GM12878 (cell line): ENCODE results near the gene GNG5. TPM values are rescaled to one million over a fixed set of nuclear protein-coding genes. Genes with fewer than 3 reads are reported as not detected.

ENCODE experiments used
- ATAC-seq: fragments of 200-7000 bp; cut with Tn5 transposase; 3 replicates; pipeline ENCODE4 v1.9.1; 2020; ENCODE audit warnings: mild to moderate bottlenecking, moderate library complexity
- BruUV-seq: library from RNA; stranded (reverse); fragments of 400-500 nt; replicated peaks from 2 replicates; lab custom pipeline; 2021; lab: Mats Ljungman, UMichigan
- CTCF ChIA-PET: fragments of 300-600 bp; sonication (Branson Sonifier 250); formaldehyde crosslinking; extraction: SDS; loops from one replicate; lab custom pipeline; 2021; ENCODE audit warnings: inconsistent platforms; lab: Yijun Ruan, JAX
- POLR2A ChIA-PET: fragments of 350-600 bp; formaldehyde crosslinking; extraction: SDS; loops from one replicate; lab custom pipeline; 2021; ENCODE audit warnings: inconsistent platforms; lab: Charles Lee
- RAD21 ChIA-PET: fragments of 300-600 bp; sonication (Branson Sonifier 250); formaldehyde crosslinking; loops from one replicate; lab custom pipeline; 2023; ENCODE audit warnings: antibody characterized with exemption; ENCODE audit not compliant: unreplicated experiment; lab: Charles Lee
- SMC1A ChIA-PET: fragments of 300-600 bp; sonication (Branson Sonifier 250); formaldehyde crosslinking; loops from one replicate; lab custom pipeline; 2023; ENCODE audit not compliant: unreplicated experiment, uncharacterized antibody; lab: Charles Lee
- DNase-seq: peaks from one replicate; pipeline ENCODE4 v3.0.0-alpha.2; 2011; ENCODE audit warnings: low read depth, low spot score
- FAIRE-seq: peaks from 3 replicates; lab custom pipeline; 2011; peaks lifted over from hg19 to GRCh38; lab: Jason Lieb, UNC
- H2AFZ ChIP-seq: 2 replicates; pipeline ENCODE4 v1.6.0; 2011; ENCODE audit warnings: low read depth, low read length, control low read depth; ENCODE audit not compliant: control insufficient read depth
- H3K27ac ChIP-seq: 2 replicates; pipeline ENCODE4 v1.5.1; 2011; ENCODE audit warnings: control low read depth; ENCODE audit not compliant: control insufficient read depth, insufficient read depth
- H3K27me3 ChIP-seq, 2 experiments: replicated peaks in 1 of 2; 2 replicates each; pipeline versions ENCODE4 v1.6.0 to v1.6.1; 2011; ENCODE audit warnings: low read length in 1 of 2; ENCODE audit not compliant: control insufficient read depth in 2 of 2, insufficient read depth in 2 of 2
- H3K36me3 ChIP-seq, 2 experiments: 2 replicates each; pipeline ENCODE4 v1.5.1; 2011; ENCODE audit warnings: low read length in 1 of 2; ENCODE audit not compliant: control insufficient read depth in 2 of 2, insufficient read depth in 2 of 2
- H3K4me1 ChIP-seq: 2 replicates; pipeline ENCODE4 v1.6.1; 2011; ENCODE audit warnings: mild to moderate bottlenecking, low read length, moderate library complexity, mixed read lengths; ENCODE audit not compliant: control insufficient read depth, insufficient read depth
- H3K4me2 ChIP-seq: 2 replicates; pipeline ENCODE4 v1.6.0; 2011; ENCODE audit warnings: control low read depth; ENCODE audit not compliant: control insufficient read depth, insufficient read depth
- H3K4me3 ChIP-seq: fragments of 200-600 bp; sonication (generic); 2 replicates; pipeline ENCODE4 v1.5.1; 2016
- H3K79me2 ChIP-seq: 2 replicates; pipeline ENCODE4 v1.6.0; 2011; ENCODE audit warnings: low read length; ENCODE audit not compliant: control insufficient read depth, insufficient read depth
- H3K9ac ChIP-seq: 2 replicates; pipeline ENCODE4 v1.8.0; 2011; ENCODE audit warnings: low read length, control low read depth, mixed read lengths; ENCODE audit not compliant: control insufficient read depth, insufficient read depth
- H3K9me3 ChIP-seq: replicated peaks from 3 replicates; pipeline ENCODE4 v1.5.1; 2011; ENCODE audit warnings: mild to moderate bottlenecking, low read length; ENCODE audit not compliant: control insufficient read depth, insufficient read depth
- H4K20me1 ChIP-seq: 2 replicates; pipeline ENCODE4 v1.6.0; 2011; ENCODE audit not compliant: control insufficient read depth, insufficient read depth
- ASH2L ChIP-seq: fragments of 300-600, 200-600 bp; sonication (generic); IDR thresholded peaks from 2 replicates; pipeline ENCODE4 v1.6.1; 2017; ENCODE audit warnings: low read depth, mild to moderate bottlenecking, borderline replicate concordance
- CHD4 ChIP-seq: fragments of 200-600 bp; sonication (generic); IDR thresholded peaks from 2 replicates; pipeline ENCODE4 v1.6.1; 2016; ENCODE audit warnings: mild to moderate bottlenecking
- NFYA ChIP-seq: IDR thresholded peaks from 2 replicates; pipeline ENCODE4 v1.6.1; 2011; ENCODE audit warnings: low read depth, mild to moderate bottlenecking, low read length, improper control_type of control experiment, borderline replicate concordance
- WGBS: methylation state at CpG from one replicate; pipeline ENCODE4 v1.1.6; 2016; ENCODE audit warnings: low lambda C conversion rate; ENCODE audit not compliant: insufficient replicate concordance, insufficient coverage; ENCODE audit errors: missing lambda C conversion rate; 5-methylcytosine and 5-hydroxymethylcytosine counted together
- in situ Hi-C: fragments of 300-500 bp; cut with MboI; formaldehyde crosslinking; loops from 9 replicates; pipeline ENCODE4 v1.14.3; 2018; ENCODE audit warnings: mixed read lengths
- intact Hi-C: fragments of 100-400 bp; cut with micrococcal nuclease; formaldehyde crosslinking; loops from one replicate; pipeline ENCODE4 v1.14.2; 2022; ENCODE audit not compliant: unreplicated experiment
- polyA plus RNA-seq, 11 experiments: library from polyadenylated mRNA; depleted of rRNA in 4 of 11; unstranded in 6 of 11; stranded (reverse) in 5 of 11; fragments of >200 nt; fragmentation: Nextera tagmentation in 4 of 11; fragmentation: Illumina TruSeq in 1 of 11; extraction: Ambion mirVana in 4 of 11; extraction: Trizol in 1 of 11; gene quantifications; 1 replicate in 1 of 11; 2 replicates in 10 of 11; pipeline versions ENCODE4 v1.2.1 to v1.2.3, GENCODE V29; 2011 to 2016; ENCODE audit warnings: inconsistent platforms in 2 of 11, missing spikeins in 2 of 11, low read depth in 1 of 11
- total RNA-seq, 4 experiments: library from RNA; depleted of rRNA in 3 of 4; stranded (reverse); fragments of >200 nt in 3 of 4; fragmentation: Illumina TruSeq in 1 of 4; extraction: Trizol in 1 of 4; gene quantifications; 2 replicates each; pipeline versions ENCODE4 v1.2.1 to v1.2.3, GENCODE V29; 2013 to 2021
- TF ChIP-seq, protein P1 (sequence below): fragments of 450-650 bp; IDR thresholded peaks from 2 replicates; pipeline ENCODE4 v1.6.1; 2018; ENCODE audit warnings: mild to moderate bottlenecking, low read depth, moderate library complexity; ENCODE audit not compliant: partially characterized antibody

GNG5 gene
- total and polyA plus RNA-seq, 10 of the 15 experiments (the other 5 are each of a cell fraction or from before 2014, with no cell fraction given) = 69.8 to 613 (median 203) TPM

DNA sequence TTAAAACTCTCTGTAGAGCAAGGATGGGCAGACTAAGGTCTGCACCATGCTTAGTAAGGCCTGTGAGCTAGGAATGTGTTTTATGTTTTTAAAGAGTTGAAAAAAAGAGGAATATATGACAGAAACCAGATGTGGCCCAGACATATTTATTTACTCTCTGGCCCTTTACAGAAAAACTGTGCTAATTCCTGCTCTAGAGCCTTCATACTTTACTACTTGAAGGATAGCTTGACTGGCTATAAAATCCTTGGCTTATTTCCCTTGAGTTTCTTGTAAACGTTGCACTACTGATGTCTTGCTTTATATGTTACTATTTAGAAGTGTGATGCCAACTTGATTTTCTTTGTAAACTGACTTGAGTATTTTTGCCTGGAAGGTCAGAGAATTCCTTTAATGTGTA is 34.4 kb upstream of the GNG5 start:
- intact Hi-C loops (loop anchor here (2.0 kb wide), 1 partner anchor 98 kb away; no protein-coding TSS in a partner anchor), in situ Hi-C loops (loop anchor here (5.0 kb wide), 1 partner anchor 98 kb away; no protein-coding TSS in a partner anchor)
- CTCF ChIA-PET = interaction anchor here (0.8 to 1.5 kb wide), 8 partner anchors 10 to 242 kb away, joined by 3 to 8 read pairs (median 3); no protein-coding TSS in a partner anchor

More for the DNA sequence above, 34.4 kb upstream of the GNG5 start:
- no peak for FAIRE-seq
- WGBS = 0% methylated on average over 1 of the region's 1 CpG
- ATAC-seq = no peak
- POLR2A ChIA-PET = interaction anchor here (1.0 kb wide), 1 partner anchor 35 kb away, joined by 3 read pairs; the partner anchor contains the start of gene SPATA1
- RAD21 ChIA-PET = no interaction called here
- Histone ChIP-seq H3K4me1 (no peaks in the 10 kb centered on the region), H3K27me3 (no peaks in the 10 kb centered on the region), H4K20me1 (no peaks in the 10 kb centered on the region), H3K79me2 (no peaks in the 10 kb centered on the region), H3K4me2 (no peak overlapping the region), H3K9ac (no peak overlapping the region), H3K27ac (no peak overlapping the region), H3K9me3 (no peaks in the 10 kb centered on the region), H3K36me3 (peaks cover 0 to 5% of the 10 kb centered on the region in 2 experiments; a peak in 2 of 4 replicates), H2AFZ (no peak overlapping the region), H3K4me3 (no peak overlapping the region)
- DNase-seq = no peak
- SMC1A ChIA-PET = interaction anchor here (0.9 to 1.6 kb wide), 5 partner anchors 10 to 106 kb away, joined by 3 to 6 read pairs (median 4); no protein-coding TSS in a partner anchor
- TSS peak; percentile 32 for BruUV-seq
- TF ChIP-seq ASH2L (no peak), NFYA (no peak), CHD4 (no peak)
- TF ChIP-seq, protein P1, sequence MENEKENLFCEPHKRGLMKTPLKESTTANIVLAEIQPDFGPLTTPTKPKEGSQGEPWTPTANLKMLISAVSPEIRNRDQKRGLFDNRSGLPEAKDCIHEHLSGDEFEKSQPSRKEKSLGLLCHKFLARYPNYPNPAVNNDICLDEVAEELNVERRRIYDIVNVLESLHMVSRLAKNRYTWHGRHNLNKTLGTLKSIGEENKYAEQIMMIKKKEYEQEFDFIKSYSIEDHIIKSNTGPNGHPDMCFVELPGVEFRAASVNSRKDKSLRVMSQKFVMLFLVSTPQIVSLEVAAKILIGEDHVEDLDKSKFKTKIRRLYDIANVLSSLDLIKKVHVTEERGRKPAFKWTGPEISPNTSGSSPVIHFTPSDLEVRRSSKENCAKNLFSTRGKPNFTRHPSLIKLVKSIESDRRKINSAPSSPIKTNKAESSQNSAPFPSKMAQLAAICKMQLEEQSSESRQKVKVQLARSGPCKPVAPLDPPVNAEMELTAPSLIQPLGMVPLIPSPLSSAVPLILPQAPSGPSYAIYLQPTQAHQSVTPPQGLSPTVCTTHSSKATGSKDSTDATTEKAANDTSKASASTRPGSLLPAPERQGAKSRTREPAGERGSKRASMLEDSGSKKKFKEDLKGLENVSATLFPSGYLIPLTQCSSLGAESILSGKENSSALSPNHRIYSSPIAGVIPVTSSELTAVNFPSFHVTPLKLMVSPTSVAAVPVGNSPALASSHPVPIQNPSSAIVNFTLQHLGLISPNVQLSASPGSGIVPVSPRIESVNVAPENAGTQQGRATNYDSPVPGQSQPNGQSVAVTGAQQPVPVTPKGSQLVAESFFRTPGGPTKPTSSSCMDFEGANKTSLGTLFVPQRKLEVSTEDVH = no peak
